Esophagus (tissue), 2 donors: ENCODE measurements around the gene ZSCAN5A. TPM values are rescaled to one million over a fixed set of nuclear protein-coding genes. Genes with fewer than 3 reads are reported as not detected.
"Not testable (repeated sequence)": the region's sequence is repeated elsewhere in the genome, so short reads cannot be mapped to it uniquely, and the experiment has no call there.

Experiments
- H3K27ac ChIP-seq, 2 donors: one replicate each; pipeline ENCODE4 v1.5.1; 2013; ENCODE audit warnings: low read depth in 2 of 2, mild to moderate bottlenecking in 2 of 2, inconsistent platforms in 1 of 2, low read length in 1 of 2, moderate library complexity in 1 of 2
- H3K27me3 ChIP-seq, 2 donors: one replicate each; pipeline ENCODE4 v1.6.1; 2013; ENCODE audit warnings: low read length in 2 of 2, control low read depth in 1 of 2, mild to moderate bottlenecking in 1 of 2; ENCODE audit not compliant: insufficient read depth in 2 of 2, control insufficient read depth in 1 of 2
- H3K36me3 ChIP-seq, 2 donors: one replicate each; pipeline ENCODE4 v1.6.1; 2013; ENCODE audit warnings: low read length in 1 of 2; ENCODE audit not compliant: control insufficient read depth in 2 of 2, insufficient read depth in 2 of 2
- H3K4me1 ChIP-seq, 2 donors: one replicate each; pipeline ENCODE4 v1.6.1; 2013; ENCODE audit warnings: low read length in 1 of 2; ENCODE audit not compliant: control insufficient read depth in 2 of 2, insufficient read depth in 2 of 2
- H3K4me3 ChIP-seq, 2 donors: one replicate each; pipeline ENCODE4 v1.5.1; 2013; ENCODE audit warnings: low read length in 2 of 2, mild to moderate bottlenecking in 2 of 2, low read depth in 1 of 2, moderate library complexity in 1 of 2
- H3K9me3 ChIP-seq, 2 donors: one replicate each; pipeline ENCODE4 v1.6.1; 2013; ENCODE audit warnings: mild to moderate bottlenecking in 2 of 2, low read depth in 1 of 2, low read length in 1 of 2, moderate library complexity in 1 of 2; ENCODE audit not compliant: control insufficient read depth in 2 of 2, insufficient read depth in 1 of 2
- WGBS, 2 donors: extraction: QIAGEN DNeasy Blood & Tissue Kit; methylation state at CpG; one replicate each; pipeline ENCODE4 v1.1.7; 2013; 5-methylcytosine and 5-hydroxymethylcytosine counted together
- polyA plus RNA-seq, 2 donors: library from polyadenylated mRNA; stranded (reverse); fragments of 200-250 nt; gene quantifications; one replicate each; pipeline ENCODE4 v1.2.3, GENCODE V29; 2013
- donor health status: healthy with polysubstance abuse.
- donor health status: Bipolar disorder and iron deficiency.

The ZSCAN5A gene
- polyA plus RNA-seq, 2 donors = 3.8 to 3.9 TPM

DNA sequence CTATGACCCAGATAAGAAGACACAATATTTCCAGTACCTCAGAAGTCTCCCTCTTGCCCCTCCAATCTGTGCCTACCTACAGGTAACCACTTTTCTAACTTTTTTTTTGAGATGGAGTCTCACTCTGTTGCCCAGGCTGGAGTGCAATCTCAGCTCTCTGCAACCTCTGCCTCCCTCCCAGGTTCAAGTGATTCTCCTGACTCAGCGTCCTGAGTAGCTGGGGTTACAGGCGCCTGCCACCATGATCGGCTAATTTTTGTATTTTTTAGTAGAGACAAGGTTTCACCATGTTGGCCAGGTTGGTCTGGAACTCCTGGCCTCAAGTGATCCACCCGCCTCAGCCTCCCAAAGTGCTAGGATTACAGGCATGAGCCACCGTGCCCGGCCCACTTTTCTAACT lies 52.7 kb downstream of the ZSCAN5A start:
- 93 to 95% methylated on average over 6 of the region's 6 CpGs for WGBS, 2 donors
- not testable (repeated sequence) for H3K4me1 ChIP-seq

DNA sequence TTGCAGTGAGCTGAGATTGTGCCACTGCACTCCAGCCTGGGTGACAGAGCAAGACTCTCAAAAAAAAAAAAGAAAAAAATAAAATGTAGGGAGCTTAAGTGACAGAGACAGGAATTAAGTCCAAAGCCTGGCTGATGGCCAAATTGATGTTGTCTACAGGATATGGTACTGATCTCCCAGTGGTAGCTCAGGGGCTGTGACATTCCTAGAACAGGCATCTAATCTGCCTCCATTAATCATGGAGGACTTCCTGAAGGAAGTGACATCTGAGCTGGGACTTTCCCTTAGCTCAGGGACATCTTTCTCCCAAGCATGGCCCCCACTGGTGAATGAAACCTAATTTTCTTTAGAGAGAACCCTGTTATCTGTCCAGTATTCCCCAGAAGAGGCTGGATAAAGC lies 53.5 kb downstream of the ZSCAN5A start:
- H3K4me3 ChIP-seq = no peak overlapping the region
- H3K4me1 ChIP-seq = no peaks in the 10 kb centered on the region
- no peaks in the 10 kb centered on the region for H3K27me3 ChIP-seq
- H3K36me3 ChIP-seq = no peaks in the 10 kb centered on the region
- no peak overlapping the region for H3K27ac ChIP-seq
- H3K9me3 ChIP-seq = no peaks in the 10 kb centered on the region

More for the DNA sequence above, 52.7 kb downstream of the ZSCAN5A start:
- not testable (repeated sequence) for H3K36me3 ChIP-seq, H3K27me3 ChIP-seq, H3K4me3 ChIP-seq, H3K27ac ChIP-seq, H3K9me3 ChIP-seq

DNA sequence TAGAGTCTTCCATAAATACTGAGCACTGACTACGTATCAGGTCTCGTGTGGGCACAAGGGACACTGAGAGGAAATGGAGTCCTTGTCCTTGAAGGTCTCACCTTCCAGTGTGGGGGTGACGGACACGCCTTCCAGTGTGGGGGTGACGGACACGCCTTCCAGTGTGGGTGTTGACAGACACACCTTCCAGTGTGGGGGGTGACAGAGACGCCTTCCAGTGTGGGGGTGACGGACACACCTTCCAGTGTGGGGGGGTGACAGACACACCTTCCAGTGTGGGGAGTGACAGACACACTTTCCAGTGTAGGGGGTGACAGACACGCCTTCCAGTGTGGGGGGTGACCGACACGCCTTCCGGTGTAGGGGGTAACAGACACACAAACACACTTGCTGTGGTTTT lies 56.4 kb downstream of the ZSCAN5A start:
- Histone ChIP-seq H3K9me3 (no peaks in the 10 kb centered on the region), H3K27ac (no peak overlapping the region), H3K4me1 (no peaks in the 10 kb centered on the region), H3K27me3 (no peaks in the 10 kb centered on the region), H3K36me3 (no peaks in the 10 kb centered on the region), H3K4me3 (no peak overlapping the region)
- 85 to 87% methylated on average over 12 of the region's 12 CpGs for WGBS, 2 donors

DNA sequence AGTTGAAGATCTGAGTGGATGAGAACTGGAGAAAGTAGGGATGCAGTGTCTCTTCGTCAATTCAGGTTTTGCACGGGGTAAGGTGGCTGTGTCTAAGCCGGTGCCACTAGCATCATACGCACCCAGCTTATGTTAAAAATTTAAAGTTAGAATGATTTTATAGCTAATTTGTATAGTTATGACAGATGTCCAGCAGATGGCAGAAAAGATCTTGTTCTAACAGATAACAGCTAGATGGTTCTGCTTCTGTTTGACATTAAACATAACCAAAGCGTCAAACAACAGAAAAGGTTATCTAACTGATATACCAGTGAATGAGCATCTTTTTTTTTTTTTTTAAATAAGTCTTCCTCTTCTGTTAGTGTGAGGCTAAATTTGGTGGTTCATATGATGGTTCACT lies 60.9 kb downstream of the ZSCAN5A start:
- H3K27me3 ChIP-seq = no peaks in the 10 kb centered on the region
- no peaks in the 10 kb centered on the region for H3K4me1 ChIP-seq
- H3K4me3 ChIP-seq = no peak overlapping the region
- 46 to 50% methylated on average over 5 of the region's 5 CpGs for WGBS, 2 donors
- no peaks in the 10 kb centered on the region for H3K36me3 ChIP-seq
- H3K9me3 ChIP-seq = peaks cover 0 to 3% of the 10 kb centered on the region in 2 donors
- no peak overlapping the region for H3K27ac ChIP-seq

DNA sequence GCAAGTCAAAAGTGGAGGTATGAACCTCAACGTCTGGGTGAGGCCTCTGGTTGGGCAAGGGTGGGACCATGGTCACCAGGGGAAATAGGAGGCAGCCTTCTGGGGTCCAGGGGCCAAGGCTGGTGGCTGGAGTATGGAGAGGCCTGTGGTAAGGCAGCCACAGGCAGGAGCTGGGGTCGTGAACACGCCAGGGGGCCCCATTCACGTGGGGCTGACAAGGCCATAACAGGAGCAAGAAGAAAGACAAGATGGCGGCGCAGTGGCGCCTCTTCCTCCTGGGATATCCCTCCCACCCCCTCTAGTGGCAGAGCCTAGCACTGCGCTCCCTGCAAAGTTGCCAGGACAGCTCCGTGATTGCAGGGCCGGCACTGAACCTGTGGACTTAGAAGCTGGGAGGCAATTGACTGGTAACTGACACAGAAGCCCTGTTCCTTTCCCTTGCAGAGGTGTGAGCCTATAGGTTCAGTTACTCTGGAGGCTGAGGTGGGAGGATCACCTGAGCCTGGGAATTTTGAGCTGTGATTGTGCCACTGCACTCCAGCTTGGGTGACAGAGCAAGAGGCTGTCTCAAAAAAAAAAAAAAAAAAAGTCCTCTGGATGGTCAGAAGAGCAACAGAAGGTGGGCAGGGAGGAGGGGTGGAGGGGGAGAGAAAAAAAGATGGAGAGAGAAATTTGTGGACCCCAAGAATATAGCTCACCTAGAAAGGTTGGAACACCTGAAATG lies 61.8 kb downstream of the ZSCAN5A start:
- Histone ChIP-seq H3K4me1 (no peaks in the 10 kb centered on the region), H3K27ac (no peak overlapping the region), H3K9me3 (peaks cover 0 to 3% of the 10 kb centered on the region in 2 donors), H3K36me3 (no peaks in the 10 kb centered on the region), H3K4me3 (no peak overlapping the region), H3K27me3 (no peaks in the 10 kb centered on the region)
- WGBS, 2 donors = 37 to 41% methylated on average over 10 of the region's 10 CpGs

DNA sequence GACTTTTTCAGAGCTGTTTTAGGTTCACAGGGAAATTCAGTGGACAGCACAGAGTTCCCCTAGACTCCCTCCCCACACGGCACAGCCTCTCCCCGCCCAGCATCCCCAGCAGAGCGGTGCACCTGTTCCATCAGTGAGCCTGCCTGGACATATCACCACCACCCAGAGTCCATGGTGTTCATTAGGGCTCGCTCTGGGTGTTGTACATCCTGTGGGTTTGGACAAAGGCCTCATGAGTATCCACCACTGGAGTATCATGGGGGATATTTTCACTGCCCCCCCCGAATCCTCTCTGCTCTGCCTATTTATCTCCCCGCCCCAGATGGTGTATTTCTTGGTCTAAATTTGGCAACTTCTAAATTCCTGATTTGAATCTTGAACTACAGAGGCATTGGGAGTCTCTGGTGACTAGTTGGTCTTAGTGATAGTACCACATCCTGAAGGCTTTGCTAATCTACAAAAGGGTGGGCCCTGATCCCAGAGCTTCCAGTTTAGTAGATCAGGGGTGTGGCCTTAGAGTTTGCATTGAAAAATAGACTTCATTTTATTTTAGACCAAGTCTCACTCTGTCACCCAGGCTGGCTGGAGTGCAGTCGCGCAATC lies 65.8 kb downstream of the ZSCAN5A start:
- H3K4me3 ChIP-seq, H3K27ac ChIP-seq, H3K27me3 ChIP-seq, H3K4me1 ChIP-seq, H3K36me3 ChIP-seq, H3K9me3 ChIP-seq: not testable (repeated sequence)
- 95 to 96% methylated on average over 8 of the region's 8 CpGs for whole genome bisulfite sequencing, 2 donors

DNA sequence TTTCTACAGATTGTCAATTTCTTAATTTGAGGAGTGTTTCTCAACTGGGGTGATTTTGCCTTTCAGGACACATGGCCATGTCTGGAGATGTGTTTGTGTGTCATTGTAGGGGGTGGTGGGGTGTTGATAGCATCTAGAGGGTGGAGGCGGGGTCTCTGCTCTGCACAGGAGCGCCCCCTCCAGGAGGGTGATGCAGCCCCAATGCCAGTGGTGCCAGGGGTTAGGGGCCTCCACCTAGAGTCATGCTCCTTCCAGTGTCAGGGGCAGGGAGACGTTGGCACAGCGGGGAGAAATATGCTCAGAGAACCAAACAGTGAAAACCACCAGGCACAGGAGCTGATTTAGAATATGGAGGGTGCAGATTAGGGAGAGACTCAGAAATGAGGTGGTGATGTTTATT lies 68.9 kb downstream of the ZSCAN5A start:
- not testable (repeated sequence) for H3K27me3 ChIP-seq, H3K4me3 ChIP-seq, H3K4me1 ChIP-seq, H3K27ac ChIP-seq, H3K36me3 ChIP-seq, H3K9me3 ChIP-seq
- 71 to 72% methylated on average over 4 of the region's 4 CpGs for WGBS, 2 donors

DNA sequence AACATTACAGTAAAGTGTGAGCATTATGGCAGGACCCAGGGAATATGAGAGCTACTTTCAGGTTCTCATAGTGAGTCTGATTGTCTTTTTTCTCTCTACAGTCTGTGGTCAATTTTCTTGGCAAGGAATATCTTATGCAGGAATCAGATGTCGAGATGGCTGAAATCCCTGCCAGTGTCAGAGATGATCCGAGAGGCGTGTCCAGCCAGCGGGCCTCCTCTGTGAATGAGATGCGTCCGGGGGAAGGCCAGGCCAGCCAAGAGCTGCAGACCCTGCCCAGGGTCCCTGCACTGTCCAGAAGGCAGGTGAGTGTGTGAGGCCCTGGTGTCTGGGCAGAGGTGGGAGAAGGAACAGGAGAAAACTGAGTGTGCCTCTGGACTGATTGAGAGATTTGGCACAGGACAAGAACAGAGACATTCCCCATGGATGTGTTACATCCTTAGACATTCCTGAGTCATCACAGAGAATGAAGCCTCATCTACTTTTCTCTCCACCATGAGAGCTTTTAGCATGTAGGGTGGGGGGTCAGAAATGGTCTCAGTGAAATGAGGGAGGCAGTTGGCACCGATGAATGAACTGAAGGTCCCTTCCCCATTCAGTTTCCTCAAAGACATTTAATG lies 69.4 kb downstream of the ZSCAN5A start:
- H3K9me3 ChIP-seq = no peaks in the 10 kb centered on the region
- H3K27ac ChIP-seq = no peak overlapping the region
- no peaks in the 10 kb centered on the region for H3K36me3 ChIP-seq
- H3K27me3 ChIP-seq = no peaks in the 10 kb centered on the region
- H3K4me1 ChIP-seq = no peaks in the 10 kb centered on the region
- WGBS, 2 donors = 86 to 88% methylated on average over 7 of the region's 7 CpGs
- no peak overlapping the region for H3K4me3 ChIP-seq

DNA sequence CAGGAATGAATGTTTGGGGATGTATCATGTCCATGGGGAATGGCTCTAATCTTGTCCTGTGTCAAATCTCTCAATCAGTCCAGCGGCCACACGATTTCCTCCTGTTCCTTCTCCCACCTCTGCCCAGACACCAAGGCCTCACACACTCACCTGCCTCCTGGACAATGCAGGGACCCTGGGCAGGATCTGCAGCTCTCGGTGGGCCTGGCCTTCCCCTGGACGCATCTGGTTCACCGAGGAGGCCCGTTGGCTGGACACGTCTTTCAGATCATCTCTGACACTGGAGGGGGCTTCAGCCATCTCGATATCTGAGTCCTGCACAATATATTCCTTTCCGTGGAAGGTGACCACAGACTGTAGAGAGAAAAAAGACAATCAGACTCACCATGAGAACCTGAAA lies 91.2 kb downstream of the ZSCAN5A start:
- H3K9me3 ChIP-seq = no peaks in the 10 kb centered on the region
- H3K4me3 ChIP-seq = no peak overlapping the region
- no peak overlapping the region for H3K27ac ChIP-seq
- WGBS, 2 donors = 94 to 97% methylated on average over 9 of the region's 9 CpGs
- no peaks in the 10 kb centered on the region for H3K27me3 ChIP-seq
- H3K4me1 ChIP-seq = no peaks in the 10 kb centered on the region
- peaks cover 0 to 7% of the 10 kb centered on the region in 2 donors for H3K36me3 ChIP-seq

DNA sequence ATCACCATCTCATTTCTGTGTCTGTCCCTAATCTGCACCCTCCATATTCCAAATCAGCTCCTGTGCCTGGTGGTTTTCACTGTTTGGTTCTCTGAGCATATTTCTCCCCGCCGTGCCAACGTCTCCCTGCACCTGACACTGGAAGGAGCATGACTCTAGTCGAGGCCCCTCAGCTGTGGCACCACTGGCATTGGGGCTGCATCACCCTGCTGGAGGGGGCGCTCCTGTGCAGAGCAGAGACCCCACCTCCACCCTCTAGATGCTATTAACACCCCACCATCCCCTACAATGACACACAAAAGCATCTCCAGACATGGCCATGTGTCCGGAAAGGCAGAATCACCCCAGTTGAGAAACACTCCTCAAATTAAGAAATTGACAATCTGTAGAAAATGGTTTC lies 91.7 kb downstream of the ZSCAN5A start:
- no peak overlapping the region for H3K4me3 ChIP-seq
- no peaks in the 10 kb centered on the region for H3K4me1 ChIP-seq
- WGBS, 2 donors = 77 to 80% methylated on average over 6 of the region's 6 CpGs
- H3K9me3 ChIP-seq = no peaks in the 10 kb centered on the region
- H3K36me3 ChIP-seq = peaks cover 0 to 7% of the 10 kb centered on the region in 2 donors
- H3K27me3 ChIP-seq = no peaks in the 10 kb centered on the region
- H3K27ac ChIP-seq = no peak overlapping the region
